GM21360 (cell line): ENCODE results near the gene GDAP1L1.
"Not testable (repeated sequence)": the region's sequence is repeated elsewhere in the genome, so short reads cannot be mapped to it uniquely, and the experiment has no call there.

ENCODE experiments used
- ATAC-seq: cut with Tn5 transposase; IDR thresholded peaks from one replicate; pipeline ENCODE4 v1.9.1; 2021; ENCODE audit warnings: mild to moderate bottlenecking, moderate library complexity; ENCODE audit not compliant: unreplicated experiment

Gene GDAP1L1

GRCh38 chr20:44299011-44299535, 52.0 kb downstream of the GDAP1L1 start:
- not testable (repeated sequence) for ATAC-seq

GRCh38 chr20:44301285-44301684, 54.2 kb downstream of the GDAP1L1 start:
- ATAC-seq = no peak

DNA sequence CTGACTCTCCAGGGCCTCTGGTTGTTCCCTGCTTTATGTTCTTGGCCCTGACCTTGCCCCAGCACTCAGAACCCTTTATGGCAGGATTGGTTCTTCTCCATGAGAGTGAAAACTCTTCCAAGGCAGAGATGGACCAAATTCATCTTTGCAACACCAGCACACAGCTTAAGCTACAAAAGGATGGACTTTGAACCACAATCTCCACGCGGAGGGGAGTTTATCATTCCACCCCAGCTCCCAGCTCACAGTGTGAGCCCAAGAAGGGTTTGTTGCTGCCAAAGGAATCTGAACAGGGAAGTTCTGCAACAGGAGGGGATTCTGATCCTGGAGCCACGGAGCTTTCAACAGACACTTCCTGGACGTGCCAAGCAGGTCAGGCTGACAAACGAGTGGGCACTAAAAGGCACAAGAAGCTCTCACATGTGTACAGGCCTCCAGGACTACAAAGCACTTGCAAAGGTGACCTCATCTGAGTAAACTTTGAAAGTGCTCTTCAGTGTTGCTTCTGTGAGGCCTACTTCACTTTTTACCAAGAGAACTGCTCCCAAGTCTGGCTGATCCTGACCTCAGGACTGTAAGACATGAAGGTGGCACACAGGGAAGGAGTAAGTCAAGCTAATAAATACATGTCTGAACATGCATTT, 55.0 kb downstream of the GDAP1L1 start:
- ATAC-seq = no peak

DNA sequence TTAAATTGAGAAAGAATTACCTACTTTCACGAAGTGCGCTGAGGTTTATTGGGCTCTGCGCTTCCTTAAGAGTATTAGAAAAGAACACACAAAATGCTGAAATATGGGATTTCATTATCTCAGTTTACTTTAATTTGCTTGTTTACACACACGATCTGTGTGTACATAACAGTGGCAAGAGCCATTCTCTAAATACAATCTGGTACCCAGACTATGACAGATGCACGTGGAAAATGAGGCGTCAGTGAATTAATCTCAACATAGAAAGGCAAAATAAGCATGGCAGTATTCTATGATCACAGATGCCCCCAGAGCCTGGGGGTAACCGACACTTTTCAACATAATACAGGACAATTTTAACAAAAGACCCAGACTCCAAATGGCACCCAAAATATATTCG, 55.6 kb downstream of the GDAP1L1 start:
- no peak for ATAC-seq

- no peak for ATAC-seq
Observed at GRCh38 chr20:44304383-44304782, 57.3 kb downstream of the GDAP1L1 start.

GRCh38 chr20:44306927-44307326, 59.8 kb downstream of the GDAP1L1 start:
- ATAC-seq = no peak

GRCh38 chr20:44309763-44310663, 62.9 kb downstream of the GDAP1L1 start:
- no peak for ATAC-seq

GRCh38 chr20:44310664-44311639, 63.8 kb downstream of the GDAP1L1 start, which contains the start of gene FITM2:
TSS of gene FITM2 (minus strand) at chr20:44311202. CDS start at chr20:44311148, 54 bp downstream.
- ATAC-seq = peak; percentile 89

- ATAC-seq = no peak
Observed at GRCh38 chr20:44314870-44315269, 67.8 kb downstream of the GDAP1L1 start.

- no peak for ATAC-seq
Observed at GRCh38 chr20:44319839-44320422, 72.8 kb downstream of the GDAP1L1 start.

DNA sequence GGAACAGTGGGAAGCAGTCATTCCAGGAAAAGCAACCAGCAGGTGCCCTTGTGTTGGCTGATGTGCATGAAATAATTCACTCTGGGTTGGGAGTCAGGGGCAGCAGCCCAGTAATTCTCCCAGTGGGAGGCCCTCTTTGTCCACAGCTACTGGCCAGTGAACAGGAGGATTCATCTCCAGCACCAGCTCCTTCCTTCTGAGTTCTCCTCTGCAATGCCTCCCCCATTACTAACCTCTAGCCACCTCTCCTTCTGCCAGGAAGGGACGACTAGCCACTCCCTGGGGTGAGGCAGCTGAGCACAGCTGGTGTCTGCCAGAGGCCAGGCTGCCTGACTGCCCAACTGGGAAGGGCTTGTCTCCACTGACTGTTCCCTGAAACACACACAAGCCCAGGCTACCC, 77.2 kb downstream of the GDAP1L1 start:
- ATAC-seq = no peak

DNA sequence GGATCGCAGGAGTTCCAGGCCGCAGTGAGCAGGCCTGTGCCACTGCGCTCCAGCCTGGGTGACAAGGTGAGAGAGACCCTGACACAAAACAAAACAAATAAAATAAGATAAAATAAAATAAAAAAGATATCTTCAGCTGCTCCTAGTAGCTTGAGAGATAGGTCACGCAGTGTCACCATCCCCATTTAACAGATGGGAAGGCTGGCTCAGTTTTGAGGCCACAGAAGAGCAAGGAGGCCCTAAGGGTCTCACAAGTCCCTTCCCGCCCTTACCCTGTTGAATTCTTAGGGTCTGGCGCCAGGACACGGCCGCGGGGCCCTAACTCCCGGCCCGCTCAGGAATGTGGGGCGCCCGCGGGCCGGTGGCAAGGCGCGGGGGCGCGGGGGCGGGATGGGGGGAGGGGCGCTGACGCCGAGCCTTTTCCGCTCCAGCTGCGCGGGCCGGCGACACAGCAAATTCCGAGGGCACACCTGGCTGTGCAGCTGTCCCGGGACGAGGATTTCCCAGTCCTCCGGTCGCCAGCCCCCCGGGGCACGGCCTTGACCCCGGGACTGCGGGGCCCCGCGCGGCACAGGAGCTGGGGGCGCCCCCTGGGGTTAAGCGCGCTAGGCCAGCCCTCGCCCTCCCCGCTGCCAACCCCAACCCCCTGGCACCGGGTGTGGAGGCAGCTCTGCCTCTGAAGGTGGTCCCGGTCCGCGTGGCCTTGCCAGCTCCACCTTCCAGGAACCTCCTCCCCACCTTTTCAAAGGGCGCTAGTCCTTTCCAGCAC, 79.5 kb downstream of the GDAP1L1 start:
- no peak for ATAC-seq

GRCh38 chr20:44327748-44328147, 80.6 kb downstream of the GDAP1L1 start:
- not testable (repeated sequence) for ATAC-seq

- no peak for ATAC-seq
Observed at GRCh38 chr20:44328428-44328827, 81.3 kb downstream of the GDAP1L1 start.
